A673 (cell line): ENCODE measurements around the gene ALB.

Experiments
- CTCF ChIP-seq: fragments of 300-800, 200-600 bp; sonication (generic); conservative IDR thresholded peaks from 2 replicates; pipeline ENCODE4 v1.5.1; 2017; ENCODE audit warnings: low read depth, mild to moderate bottlenecking, antibody characterized with exemption, low read length, moderate library complexity, mixed read lengths
- EZH2 ChIP-seq: fragments of 200-600 bp; sonication (generic); IDR thresholded peaks from 2 replicates; pipeline ENCODE4 v1.6.1; 2017; ENCODE audit warnings: borderline replicate concordance, low read depth, mild to moderate bottlenecking, mixed read lengths, antibody characterized with exemption, low read length; ENCODE audit not compliant: poor library complexity, severe bottlenecking

GRCh38 chr4:73453701-73454005 lies 49.6 kb downstream of the ALB start:
- TF ChIP-seq CTCF (no peak), EZH2 (no peak)
